Activated T-cell treated with anti-CD3 and anti-CD28 coated beads, Interleukin-2, amount 50 U/mL, for 4 hours (primary cell): ENCODE results near the gene KPTN. TPM values are rescaled to one million over a fixed set of nuclear protein-coding genes. Genes with fewer than 3 reads are reported as not detected.

Experiments
- ATAC-seq, 2 donors: fragments of 200-7000 bp; cut with Tn5 transposase; one replicate each; pipeline ENCODE4 v1.10.0; 2021
- DNase-seq: peaks from one replicate; pipeline ENCODE4 v3.0.0-alpha.2; 2020
- H3K27me3 Mint-ChIP-seq: one replicate; pipeline ENCODE4 v1.8.0; 2021; ENCODE audit warnings: low read depth, mixed read lengths
- H3K36me3 Mint-ChIP-seq: one replicate; pipeline ENCODE4 v1.8.0; 2022; ENCODE audit warnings: mixed read lengths; ENCODE audit not compliant: insufficient read depth
- H3K4me1 Mint-ChIP-seq: one replicate; pipeline ENCODE4 v1.8.0; 2021; ENCODE audit warnings: low read depth, mixed read lengths
- H3K4me3 Mint-ChIP-seq: one replicate; pipeline ENCODE4 v1.8.0; 2021; ENCODE audit warnings: mild to moderate bottlenecking, moderate library complexity, mixed read lengths
- H3K9me3 Mint-ChIP-seq: one replicate; pipeline ENCODE4 v1.8.0; 2021; ENCODE audit warnings: mixed read lengths
- total RNA-seq, 3 donors: library from RNA; stranded (reverse); gene quantifications; one replicate each; pipeline ENCODE4 v1.2.1, GENCODE V29; 2021

KPTN gene
- 10 to 100 TPM; 12.3 to 17.4 (median 14.9) TPM for total RNA-seq

DNA sequence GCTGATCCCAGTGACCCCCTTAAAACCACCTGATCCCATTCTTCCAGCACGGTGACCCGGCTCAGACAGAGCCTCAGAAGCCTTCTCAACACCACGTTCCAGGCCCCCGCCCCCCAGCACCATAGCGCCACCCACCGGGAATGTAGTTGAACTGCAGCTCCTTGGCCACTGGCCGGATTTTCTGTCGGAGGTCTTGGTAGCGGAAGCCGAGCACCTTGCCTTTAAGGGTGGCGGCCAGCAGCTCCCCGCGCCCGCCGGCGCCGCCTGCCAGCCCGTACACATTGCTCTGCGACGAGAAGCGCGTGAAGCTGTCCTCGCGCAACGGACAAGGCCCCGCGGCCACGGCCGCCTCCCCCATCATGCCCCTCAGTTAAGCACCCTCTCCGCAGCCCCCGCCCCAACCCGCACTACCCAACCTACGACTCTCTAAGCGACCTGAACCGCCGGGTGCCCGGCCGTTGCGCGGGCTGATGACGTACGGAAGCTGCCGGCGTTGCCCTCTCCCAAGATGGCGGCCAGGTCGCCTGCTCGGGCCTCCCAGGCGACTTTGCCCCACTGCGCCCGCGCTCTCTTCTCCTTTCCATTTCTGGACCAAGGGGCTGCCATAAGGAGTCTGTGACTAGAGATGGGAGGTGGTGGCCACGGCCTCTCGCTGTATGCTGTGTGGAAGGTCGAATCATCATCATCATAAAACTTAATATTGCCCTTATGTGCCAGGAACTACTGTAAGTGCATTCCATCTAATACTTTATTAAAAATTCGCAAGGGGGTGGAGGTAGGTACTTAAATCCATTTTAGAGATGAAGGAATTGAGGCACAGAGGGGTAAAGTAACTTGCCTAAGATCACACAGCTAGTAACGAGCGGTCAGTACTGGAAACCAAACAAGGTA lies at the start of gene KPTN:
TSS of gene KPTN (minus strand) at position 420 of the 891 bp plus-strand sequence. CDS start at position 361, 59 bp downstream.
- H3K9me3 Mint-ChIP-seq: no peaks in the 10 kb centered on the region
- peak within 1 kb of the TSS; percentile 95 for H3K4me3 Mint-ChIP-seq
- H3K27me3 Mint-ChIP-seq: no peaks in the 10 kb centered on the region
- peak; percentile 85 for DNase-seq
- ATAC-seq: peak; percentile 92 to 94
- peaks cover 28% of the 10 kb centered on the region for H3K4me1 Mint-ChIP-seq
- peaks cover 1% of the 10 kb centered on the region for H3K36me3 Mint-ChIP-seq

DNA sequence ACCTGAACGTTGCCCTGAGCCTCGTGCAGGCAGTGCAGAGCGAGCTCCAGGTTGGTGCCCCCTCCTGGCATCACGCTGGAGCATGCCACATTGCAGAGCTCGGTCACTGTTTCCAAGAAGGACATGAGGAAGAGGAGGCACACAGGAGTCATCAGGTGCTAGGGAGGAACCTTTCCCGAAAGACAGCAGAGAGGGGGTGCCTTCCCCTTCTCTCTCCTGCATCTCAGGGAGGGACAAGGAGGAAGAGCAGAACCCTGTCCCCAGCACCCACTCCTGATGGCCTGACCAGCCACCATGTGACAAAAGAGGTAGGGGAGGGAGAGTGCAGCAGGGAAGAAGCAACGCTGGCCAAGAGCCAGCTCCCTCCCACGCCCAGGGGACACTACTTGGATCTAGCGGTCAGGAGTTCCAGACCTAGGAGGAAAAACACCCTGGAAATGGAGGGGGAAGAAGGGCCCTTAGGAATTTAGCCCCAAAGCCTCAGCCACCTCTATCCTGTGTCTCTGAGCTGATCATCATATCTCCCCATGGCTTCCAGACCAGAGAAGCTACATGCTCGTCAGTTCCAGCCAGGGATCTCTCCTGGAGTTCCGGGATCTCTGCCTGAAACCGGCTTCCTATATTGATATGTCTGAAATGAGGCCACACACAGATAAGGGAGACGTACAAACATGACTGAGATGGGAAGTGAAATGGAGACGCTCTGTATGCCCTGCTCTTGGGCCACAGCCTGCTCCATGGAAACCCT lies 47.8 kb upstream of the KPTN start:
- peaks cover 2% of the 10 kb centered on the region for H3K27me3 Mint-ChIP-seq
- DNase-seq (no peak), ATAC-seq (no peak)
- H3K9me3 Mint-ChIP-seq: peaks cover 4% of the 10 kb centered on the region
- H3K4me3 Mint-ChIP-seq: no peak overlapping the region
- no peaks in the 10 kb centered on the region for H3K36me3 Mint-ChIP-seq
- no peaks in the 10 kb centered on the region for H3K4me1 Mint-ChIP-seq

DNA sequence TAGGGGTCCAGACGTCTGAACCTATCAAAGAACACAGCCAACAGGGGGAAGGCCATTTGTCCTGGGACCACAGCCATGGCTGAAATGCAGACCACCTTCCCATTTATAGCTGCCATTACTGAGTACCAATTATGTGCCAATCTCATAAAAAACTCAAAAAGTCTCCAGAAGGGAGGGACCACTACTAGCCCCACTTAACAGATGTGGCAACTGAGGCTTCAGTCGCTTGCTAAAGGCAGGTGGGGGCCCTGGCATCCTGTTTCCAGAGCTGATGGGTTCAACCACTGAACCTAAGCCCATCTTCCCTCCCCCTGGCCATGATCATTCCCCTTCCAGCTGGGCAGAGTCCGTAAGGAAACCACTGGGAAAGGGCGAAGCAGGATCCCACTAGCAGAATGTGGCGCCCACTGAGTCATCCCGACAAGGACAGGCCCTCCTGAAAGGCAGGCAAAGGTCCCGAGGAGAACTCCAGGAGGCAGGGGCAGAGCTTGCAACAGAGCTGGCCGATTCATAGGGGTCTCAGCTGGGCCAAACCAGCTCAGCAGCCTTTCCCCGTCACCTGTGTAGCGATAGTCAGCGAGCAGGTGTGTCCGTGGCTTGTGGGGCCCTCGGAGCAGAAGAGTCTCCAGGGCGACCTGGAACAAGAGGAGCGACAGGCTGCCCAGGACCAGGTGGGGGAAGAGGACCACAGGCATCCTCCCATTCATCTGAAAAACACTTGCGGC lies 45.2 kb upstream of the KPTN start:
- no peak for ATAC-seq

DNA sequence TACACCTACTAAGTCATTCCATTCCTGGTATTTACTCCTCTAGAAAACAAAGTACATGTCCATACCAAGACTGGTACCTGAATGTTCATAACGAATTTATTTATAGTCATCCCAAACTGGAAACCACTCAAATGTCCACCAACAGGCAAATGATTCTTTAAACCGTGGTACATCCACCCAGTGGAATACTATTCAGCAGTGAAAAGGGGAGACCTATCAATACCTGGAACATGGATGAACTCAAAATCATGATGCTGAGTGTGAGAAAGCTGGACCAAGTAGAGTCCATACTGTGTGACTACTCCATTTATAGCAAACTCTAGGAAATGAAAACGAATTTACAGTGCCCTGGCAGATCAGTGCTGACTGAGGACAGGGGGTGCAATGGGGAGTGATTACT lies 42.8 kb upstream of the KPTN start:
- DNase-seq: no peak
- H3K9me3 Mint-ChIP-seq: no peaks in the 10 kb centered on the region
- peaks cover 5% of the 10 kb centered on the region for H3K4me1 Mint-ChIP-seq
- no peak for ATAC-seq
- H3K36me3 Mint-ChIP-seq: no peaks in the 10 kb centered on the region
- peaks cover 2% of the 10 kb centered on the region for H3K27me3 Mint-ChIP-seq
- no peak overlapping the region for H3K4me3 Mint-ChIP-seq

More for the DNA sequence above, 45.2 kb upstream of the KPTN start:
- H3K4me3 Mint-ChIP-seq: no peak overlapping the region
- H3K4me1 Mint-ChIP-seq: no peaks in the 10 kb centered on the region
- H3K27me3 Mint-ChIP-seq: no peaks in the 10 kb centered on the region
- H3K36me3 Mint-ChIP-seq: no peaks in the 10 kb centered on the region
- H3K9me3 Mint-ChIP-seq: no peaks in the 10 kb centered on the region
- DNase-seq: no peak

DNA sequence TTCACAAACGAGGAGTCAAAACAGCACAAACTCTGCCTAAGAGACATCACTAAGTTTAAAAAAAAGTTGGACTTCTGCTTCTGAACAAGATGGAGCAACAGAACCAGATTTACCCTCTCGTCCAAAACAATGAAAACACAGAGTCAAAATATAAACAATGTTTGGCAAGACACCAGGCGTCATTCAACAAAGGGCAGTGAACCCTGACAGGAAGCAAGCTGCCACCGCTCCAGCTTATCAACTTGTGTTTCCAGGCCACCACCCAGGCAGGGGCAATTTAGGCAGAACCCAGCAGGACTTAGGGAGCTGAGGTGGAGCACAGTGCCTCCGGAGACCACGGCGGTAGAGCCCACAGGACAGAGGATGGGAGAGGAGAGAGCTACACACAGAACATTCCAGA lies 39.5 kb upstream of the KPTN start:
- peaks cover 2% of the 10 kb centered on the region for H3K27me3 Mint-ChIP-seq
- no peak for ATAC-seq
- H3K4me3 Mint-ChIP-seq: no peak overlapping the region
- no peaks in the 10 kb centered on the region for H3K36me3 Mint-ChIP-seq
- H3K9me3 Mint-ChIP-seq: no peaks in the 10 kb centered on the region
- DNase-seq: no peak
- H3K4me1 Mint-ChIP-seq: peaks cover 15% of the 10 kb centered on the region

DNA sequence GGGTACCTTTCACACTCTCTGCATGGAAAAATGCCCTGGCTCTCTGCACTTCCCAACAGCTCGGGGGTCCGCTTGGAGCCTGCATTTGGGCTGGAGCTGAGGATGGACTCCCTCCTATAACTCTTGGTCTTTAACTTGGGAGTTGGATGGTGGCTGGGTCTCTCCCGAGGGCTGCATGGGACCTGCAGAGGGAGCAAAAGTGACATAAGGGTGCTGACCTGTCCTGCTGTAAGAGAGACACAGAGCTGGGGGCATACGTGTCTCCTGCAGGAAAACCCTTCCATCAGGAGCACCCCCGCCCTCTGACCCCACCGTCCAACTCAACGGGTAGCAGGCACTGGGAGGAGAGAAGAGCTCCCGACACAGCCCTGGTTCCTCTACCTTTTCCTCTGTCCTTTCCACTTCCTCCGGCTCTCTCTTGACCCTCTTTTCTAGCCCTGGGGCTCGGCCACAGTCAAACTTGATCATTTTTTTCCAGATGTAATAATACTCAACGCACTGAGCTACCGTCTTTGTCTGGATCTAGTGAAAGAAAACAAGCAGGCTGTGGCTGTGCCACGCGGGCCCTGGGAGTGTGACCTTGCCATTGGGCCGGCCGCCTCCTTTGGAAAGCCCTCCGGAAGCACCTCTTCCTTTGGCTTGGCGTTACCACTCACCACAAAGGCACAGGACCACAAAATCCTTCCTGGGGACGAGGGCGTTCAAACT lies 37.6 kb upstream of the KPTN start:
- H3K36me3 Mint-ChIP-seq: no peaks in the 10 kb centered on the region
- ATAC-seq: no peak
- no peak for DNase-seq
- no peak overlapping the region for H3K4me3 Mint-ChIP-seq
- H3K4me1 Mint-ChIP-seq: peaks cover 32% of the 10 kb centered on the region
- no peaks in the 10 kb centered on the region for H3K9me3 Mint-ChIP-seq
- peaks cover 2% of the 10 kb centered on the region for H3K27me3 Mint-ChIP-seq

DNA sequence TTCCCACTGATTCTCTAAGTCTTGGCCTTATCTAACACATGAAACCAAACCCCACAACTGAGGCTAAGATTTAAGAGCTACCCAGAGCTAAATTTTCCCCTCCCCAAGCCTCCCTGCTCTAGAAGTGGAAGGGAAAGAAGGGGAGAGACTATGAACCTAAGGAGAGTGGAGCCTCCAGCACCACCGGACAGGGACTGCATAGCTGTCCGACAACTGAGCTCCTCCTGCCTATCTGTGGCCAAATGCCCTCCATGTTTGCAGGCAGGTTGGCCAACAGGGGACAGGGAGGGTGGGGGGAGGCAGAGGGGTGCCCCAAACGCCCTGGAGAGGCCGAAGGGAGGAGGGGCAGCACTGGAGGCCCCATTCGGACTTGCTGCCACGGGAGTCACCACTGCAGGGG lies 36.8 kb upstream of the KPTN start:
- Mint-ChIP-seq H3K36me3 (no peaks in the 10 kb centered on the region), H3K9me3 (no peaks in the 10 kb centered on the region), H3K4me1 (peaks cover 40% of the 10 kb centered on the region), H3K27me3 (peaks cover 2% of the 10 kb centered on the region), H3K4me3 (no peak overlapping the region)
- DNase-seq: no peak
- no peak for ATAC-seq

DNA sequence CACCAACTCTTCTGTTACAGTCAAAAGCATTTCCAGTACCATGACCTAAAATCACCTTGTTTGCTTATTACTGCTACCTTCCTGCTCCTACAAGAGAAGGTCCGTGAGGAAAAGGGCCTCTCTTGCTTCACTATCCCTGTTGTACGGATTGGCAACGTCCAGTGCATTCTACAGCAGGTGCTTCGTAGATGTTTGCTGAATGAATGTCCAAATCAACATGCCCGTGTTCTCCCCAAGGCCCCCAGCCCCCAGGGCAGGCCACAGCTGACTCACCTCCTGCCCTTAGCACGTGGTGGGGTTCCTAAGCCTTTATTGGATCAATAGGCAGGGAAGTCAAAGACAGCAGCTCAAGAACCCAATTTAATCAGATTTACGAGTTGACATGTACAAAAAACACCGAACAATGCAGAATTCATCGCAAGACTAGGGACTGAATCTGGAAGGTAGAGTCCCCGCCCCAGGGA lies 36.4 kb upstream of the KPTN start:
- H3K4me1 Mint-ChIP-seq: peaks cover 45% of the 10 kb centered on the region
- no peak overlapping the region for H3K4me3 Mint-ChIP-seq
- ATAC-seq: no peak
- peaks cover 2% of the 10 kb centered on the region for H3K27me3 Mint-ChIP-seq
- no peaks in the 10 kb centered on the region for H3K36me3 Mint-ChIP-seq
- H3K9me3 Mint-ChIP-seq: no peaks in the 10 kb centered on the region
- DNase-seq: no peak

DNA sequence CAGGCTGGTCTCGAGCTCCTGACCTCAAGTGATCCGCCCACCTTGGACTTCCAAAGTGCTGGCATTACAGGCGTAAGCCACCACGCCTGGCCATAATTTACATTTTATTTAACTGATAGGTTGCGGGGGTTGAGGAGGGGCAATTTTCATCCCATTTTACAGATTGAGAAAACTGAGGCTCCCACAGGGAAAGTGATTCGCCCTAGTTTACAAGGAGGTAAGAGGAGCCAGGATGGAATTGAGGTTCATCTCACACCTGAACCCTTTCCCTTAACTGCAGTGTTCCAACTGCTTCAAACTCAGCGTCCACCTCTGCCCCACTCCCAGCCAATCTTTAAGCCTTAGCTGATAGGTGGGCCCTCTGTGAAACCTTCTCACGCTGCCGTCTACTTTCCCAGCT lies 34.8 kb upstream of the KPTN start:
- Mint-ChIP-seq H3K36me3 (no peaks in the 10 kb centered on the region), H3K4me3 (no peak overlapping the region), H3K9me3 (no peaks in the 10 kb centered on the region), H3K4me1 (peaks cover 54% of the 10 kb centered on the region), H3K27me3 (peaks cover 2% of the 10 kb centered on the region)
- no peak for ATAC-seq
- DNase-seq: no peak

DNA sequence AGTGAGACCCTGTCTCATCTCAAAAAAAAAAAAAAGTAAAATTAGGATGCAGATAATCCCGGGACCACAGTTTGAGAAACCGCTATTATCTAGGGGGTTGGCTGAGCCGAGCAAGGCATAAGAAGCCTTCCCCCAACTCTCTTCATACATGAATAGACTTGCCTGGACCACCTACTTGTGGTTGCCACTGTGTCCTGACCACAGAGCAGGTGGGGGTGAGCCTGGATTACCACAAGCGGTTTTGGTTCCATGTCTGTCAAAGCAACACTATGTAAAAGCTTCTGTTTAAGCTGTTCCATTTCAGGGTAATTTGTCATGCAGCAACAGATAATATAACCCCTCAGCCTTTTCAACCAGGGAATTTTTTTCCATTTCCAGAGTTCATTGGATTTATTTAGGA lies 34.1 kb upstream of the KPTN start:
- Mint-ChIP-seq H3K36me3 (no peaks in the 10 kb centered on the region), H3K9me3 (no peaks in the 10 kb centered on the region), H3K4me1 (peaks cover 61% of the 10 kb centered on the region), H3K4me3 (no peak overlapping the region), H3K27me3 (no peaks in the 10 kb centered on the region)
- ATAC-seq (peak; percentile 10 to 18), DNase-seq (peak; percentile 40)

DNA sequence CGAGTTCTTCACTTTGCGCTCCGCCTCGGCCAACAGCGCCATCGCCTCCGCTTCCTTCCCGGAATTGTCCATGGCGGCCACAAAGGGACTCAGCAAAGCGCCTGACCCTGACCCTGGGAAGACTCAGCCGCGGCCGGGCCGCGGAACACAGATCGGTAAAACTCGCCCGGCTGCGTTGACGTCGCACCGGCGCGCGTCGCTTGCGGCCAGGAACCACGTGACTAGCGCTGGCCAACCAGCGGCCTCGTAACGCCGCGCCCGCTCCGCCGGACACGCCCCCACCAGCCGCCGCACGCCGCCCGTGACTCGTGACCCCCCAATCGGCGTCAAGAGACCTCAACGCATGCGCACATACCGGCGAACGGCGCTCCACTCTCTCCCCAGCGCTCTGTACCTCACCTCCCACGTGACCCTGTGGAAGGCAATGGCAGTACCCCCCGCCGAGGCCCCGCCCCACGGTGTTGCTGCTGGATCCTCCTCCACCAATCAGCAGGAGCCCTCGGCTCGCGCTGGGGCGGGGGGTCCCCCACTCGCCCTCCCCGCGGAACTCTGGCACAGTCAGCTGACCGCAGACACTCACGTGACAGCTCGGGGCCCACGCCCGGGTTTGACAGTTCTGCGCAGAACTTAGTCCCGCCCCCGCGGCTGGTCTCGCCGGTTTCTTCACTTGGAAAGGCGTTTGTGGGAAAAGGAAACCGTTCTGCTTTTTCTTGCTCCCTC lies 31.0 kb upstream of the KPTN start, which contains the start of gene NAPA:
TSS of gene NAPA (minus strand) at position 195 of the 720 bp plus-strand sequence. CDS start at position 72, 123 bp downstream.
- Mint-ChIP-seq H3K4me1 (peaks cover 84% of the 10 kb centered on the region), H3K4me3 (peak within 1 kb of the TSS; percentile 99), H3K36me3 (no peaks in the 10 kb centered on the region), H3K9me3 (no peaks in the 10 kb centered on the region), H3K27me3 (no peaks in the 10 kb centered on the region)
- peak; percentile 100 for DNase-seq
- ATAC-seq: peak; percentile 95 to 97

DNA sequence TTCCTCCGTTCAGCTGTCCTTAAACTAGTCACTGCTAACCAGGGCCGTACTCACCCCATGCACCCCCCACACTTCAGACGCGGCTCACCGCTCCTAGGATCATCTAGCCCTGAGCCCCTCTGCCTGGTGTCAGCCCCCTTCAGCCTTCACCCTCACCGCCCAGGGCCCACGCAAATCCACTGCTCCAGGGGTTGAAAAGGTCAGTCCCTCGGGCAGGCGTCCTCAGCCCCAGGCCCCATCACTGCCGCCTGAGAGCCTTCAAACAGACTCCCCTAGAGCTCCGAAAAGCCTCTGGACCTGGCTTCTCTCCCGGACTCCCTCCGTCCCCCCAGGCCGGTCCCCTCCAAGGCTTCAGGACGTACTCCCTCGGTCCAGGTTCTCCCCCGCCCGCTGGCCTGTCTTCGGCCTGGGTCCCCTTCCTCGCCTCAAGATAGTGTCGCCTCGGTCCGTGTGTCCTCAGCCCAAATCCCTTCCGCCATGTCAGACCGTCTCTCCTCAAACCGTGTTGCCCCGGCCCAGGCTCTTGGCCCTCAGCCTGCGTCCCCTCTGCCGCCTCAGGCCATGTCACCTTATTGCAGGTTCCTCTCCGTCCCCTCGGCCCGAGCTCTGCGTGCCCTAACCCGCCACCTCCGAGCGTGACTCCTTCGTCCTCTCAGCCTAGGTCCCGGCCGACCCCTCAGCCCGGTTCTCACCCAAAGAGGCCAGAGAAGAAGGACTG lies 30.3 kb upstream of the KPTN start:
- no peak for DNase-seq
- Mint-ChIP-seq H3K4me3 (peak overlapping the region; percentile 99), H3K4me1 (peaks cover 87% of the 10 kb centered on the region), H3K36me3 (no peaks in the 10 kb centered on the region), H3K27me3 (no peaks in the 10 kb centered on the region), H3K9me3 (no peaks in the 10 kb centered on the region)
- ATAC-seq: peak; percentile 2

DNA sequence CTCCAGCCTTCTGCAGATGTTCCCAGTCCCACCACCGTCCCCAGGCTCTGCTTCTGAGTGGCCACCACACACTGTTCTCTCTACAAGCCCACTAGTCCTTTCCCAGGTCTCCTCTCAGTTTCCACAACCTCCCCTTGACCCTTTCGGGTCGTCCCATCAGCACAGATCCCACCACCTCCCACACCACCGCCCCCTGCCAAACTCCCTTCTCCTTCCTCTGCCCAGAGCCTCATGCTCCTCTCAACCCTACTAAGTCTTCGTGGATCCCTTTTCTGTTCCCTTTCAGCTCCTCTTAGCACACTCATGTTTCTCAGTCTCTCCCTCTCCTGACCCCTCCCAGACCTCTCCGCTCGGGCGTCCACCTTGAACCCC lies 28.9 kb upstream of the KPTN start:
- Mint-ChIP-seq H3K36me3 (no peaks in the 10 kb centered on the region), H3K9me3 (no peaks in the 10 kb centered on the region), H3K27me3 (no peaks in the 10 kb centered on the region), H3K4me3 (peak overlapping the region; percentile 99), H3K4me1 (peaks cover 79% of the 10 kb centered on the region)
- ATAC-seq (no peak), DNase-seq (no peak)
